Stimulated activated CD8-positive, alpha-beta memory T cell treated with anti-CD3 and anti-CD28 coated beads, Interleukin-7, amount 100 ng/mL, for 48 hours (primary cell): Measurements from ENCODE around the gene SYS1.

Experiments
- DNase-seq, 2 donors: peaks; one replicate each; pipeline ENCODE4 v3.0.0-alpha.2; 2020; ENCODE audit warnings: low read depth in 1 of 2; ENCODE audit errors: extremely low read depth in 1 of 2

The SYS1 gene

DNA sequence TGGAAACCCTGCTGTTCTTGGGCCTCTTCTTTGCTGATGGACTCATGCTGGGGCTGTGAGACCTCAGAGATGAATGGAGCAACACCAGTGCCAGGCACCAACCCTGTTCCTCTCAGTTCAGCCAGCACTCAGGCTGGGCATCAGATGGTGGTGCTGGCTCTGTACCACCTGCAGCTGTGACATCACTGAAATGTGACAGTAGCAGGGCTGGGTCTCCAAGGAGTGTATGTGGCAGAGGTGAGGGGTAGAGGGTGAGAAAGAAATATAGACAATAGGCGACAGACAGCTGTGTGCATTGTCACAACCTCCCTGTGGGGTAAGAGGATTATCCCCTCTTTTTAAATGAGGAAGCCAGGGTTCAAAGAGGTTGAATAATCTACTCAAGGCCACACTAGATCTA, 15.2 kb downstream of the SYS1 start, which contains the start of gene TP53TG5:
TP53TG5 (minus strand) TSS at position 135 of the 400 bp plus-strand sequence; CDS start at position 46, 89 bp downstream.
- no peak for DNase-seq

GRCh38 chr20:45387274-45387673, 24.3 kb downstream of the SYS1 start:
- DNase-seq = no peak

DNA sequence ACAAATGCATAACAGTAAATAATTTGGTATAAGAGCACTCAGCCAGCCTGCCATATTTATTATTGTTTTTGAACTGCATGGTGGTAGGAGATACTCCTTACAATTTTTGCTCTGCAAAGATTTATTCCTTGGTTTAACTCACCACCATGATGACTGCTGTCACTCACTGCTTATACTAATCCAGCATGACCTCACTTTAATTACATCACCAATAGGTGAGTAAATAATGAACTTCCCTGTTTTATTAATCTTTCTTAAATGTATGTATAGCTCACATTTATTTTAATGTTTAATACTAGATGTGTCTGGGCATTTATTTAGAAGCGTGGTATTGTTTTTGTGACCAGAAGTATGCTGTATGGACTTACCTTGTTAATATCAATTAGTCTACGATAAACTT, 28.0 kb downstream of the SYS1 start:
- DNase-seq = no peak

DNA sequence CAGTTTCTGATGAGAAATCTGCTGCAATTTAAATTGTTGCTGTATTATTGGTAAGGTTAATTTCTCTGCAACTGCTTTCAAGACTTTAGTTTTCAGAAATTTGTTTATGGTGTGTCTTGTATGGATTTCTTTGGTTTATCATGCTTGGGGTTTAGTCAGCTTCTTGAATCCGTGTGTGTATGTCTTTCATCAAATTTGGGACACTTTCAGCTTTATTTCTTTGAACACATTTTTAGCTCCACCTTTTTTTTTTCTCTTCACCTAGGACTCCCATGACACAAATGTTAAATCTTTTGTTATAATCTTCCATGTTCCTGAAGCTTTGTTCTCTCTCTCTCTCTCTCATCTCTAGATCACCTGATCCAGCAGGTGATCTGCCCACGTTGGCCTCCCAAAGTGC, 28.6 kb downstream of the SYS1 start:
- no peak for DNase-seq

DNA sequence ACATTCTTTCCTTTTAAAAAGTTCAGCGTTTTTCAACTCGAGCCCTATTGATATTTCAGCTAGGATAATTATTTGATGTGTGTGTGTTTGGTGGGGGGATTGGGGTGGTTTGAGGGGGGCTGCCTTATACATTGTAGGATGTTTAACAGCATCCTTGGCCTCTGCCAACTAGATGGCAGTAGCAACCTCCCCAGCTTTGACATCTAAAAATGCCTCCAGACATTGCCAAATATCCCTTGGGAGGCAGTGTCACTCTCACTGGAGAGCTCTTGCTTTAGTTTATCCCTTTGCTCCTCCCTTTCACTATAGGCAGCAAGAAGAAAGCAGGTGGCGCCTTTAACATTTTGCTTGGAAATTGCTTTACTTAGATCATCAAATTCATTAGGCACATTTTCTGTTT, 29.8 kb downstream of the SYS1 start:
- DNase-seq = no peak

DNA sequence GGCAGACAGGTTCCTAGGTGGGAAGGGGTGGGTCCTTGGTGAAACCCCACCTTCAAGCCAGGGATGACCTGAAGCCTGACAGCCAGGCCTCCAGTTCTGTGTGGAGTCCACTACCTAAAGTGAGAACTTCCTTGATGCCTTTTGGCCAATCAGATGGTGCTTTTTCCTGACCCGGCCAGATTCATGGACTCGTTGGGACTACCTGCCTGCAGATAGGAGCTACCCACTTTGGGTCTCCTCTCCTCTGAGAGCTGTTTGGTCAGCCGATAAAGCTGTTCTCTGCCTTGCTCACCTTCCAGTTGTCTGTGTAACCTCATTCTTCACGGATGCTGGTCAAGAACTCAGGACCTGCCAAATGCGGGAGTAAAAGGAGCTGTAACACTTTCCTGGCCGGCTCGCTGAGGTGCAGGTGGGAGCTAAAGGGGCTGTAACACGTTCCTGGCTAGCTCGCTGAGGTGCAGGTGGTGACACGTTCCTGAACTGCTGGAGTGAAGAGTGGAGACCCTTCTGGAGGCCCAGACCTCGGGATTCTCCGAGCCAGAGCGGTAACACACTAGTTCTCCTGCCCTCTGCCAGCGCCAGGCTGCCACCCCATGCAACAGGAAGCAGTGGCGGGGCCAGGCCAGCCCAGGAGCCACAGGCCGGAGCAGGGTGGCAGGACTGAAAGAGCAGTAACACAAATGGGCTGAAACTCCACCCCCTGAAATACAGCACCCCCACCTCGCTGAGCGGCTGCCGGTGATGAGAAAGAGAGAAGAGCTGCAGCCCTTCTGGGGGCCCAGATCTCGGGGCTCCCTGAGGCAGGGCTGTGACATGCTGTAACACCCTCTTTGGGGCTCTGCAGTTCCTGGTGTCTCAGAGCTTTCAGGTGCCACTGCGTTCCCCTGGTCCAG, 31.5 kb downstream of the SYS1 start:
- no peak for DNase-seq

GRCh38 chr20:45395114-45395415, 32.1 kb downstream of the SYS1 start:
- DNase-seq = no peak

GRCh38 chr20:45399018-45399417, 36.1 kb downstream of the SYS1 start:
- DNase-seq = no peak

DNA sequence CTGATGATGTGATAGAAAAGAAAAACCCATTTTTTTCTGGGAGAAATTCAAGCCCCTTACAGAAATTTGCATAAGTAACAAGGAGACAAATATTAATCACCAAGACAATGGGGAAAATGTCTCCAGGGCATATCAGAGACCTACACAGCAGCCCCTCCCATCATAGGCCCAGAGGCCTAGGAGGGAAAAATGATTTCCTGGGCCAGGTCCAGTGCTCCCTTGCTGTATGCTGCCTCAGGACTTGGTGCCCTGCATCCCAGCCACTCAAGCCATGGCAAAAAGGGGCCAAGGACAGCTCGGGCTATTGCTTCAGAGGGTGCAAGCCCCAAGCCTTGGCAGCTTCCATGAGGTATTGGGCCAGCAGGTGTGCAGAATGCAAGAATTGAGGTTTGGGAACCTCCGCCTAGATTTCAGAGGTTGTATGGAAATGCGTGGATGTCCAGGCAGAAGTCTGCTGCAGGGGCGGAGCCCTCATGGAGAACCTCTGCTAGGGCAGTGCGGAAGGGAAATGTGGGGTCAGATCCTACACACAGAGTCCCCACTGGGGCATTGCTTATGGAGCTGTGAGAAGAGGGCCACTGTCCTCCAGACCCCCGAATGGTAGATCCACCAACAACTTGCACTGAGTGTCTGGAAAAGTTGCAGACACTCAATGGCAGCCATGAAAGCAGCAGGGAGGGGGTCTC, 37.5 kb downstream of the SYS1 start:
- DNase-seq = no peak

DNA sequence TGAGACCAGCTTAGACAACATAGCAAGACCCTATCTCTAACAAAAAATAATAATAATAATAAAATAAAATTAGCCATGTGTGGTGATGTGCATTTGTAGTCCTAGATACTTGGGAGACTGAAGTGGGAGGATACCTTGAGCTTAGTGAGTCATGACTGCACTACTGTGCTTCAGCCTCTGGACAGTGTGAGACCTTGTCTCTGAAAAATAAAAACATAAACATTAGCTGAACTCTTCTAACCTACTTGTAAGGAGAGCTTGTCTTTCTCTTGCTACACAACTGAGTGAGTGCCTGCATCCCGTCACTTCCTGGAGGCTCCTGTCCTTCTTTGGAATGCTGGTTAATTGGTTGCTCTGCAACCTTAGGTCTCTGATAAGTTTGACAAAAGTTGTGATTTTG, 40.0 kb downstream of the SYS1 start:
- DNase-seq = no peak

DNA sequence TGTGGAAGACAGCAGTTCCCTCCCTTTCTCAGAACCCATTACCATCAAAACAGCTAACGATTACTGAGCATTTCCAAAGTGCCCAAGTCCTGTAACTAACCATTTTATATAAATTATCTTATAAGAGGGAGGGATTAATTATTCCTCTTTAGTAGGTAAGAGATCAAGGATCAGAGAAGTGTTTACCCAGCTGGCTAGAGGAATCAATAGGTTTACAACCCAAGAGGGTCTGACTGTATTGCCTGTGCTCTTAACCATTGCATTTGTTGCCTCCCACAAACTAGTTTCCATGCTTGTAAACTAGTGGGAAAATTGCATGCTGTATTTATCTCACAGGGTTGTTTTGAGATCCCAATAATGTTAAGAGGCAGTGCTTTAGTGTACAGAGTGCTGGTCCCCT, 41.5 kb downstream of the SYS1 start:
- DNase-seq = no peak

GRCh38 chr20:45405571-45406259, 42.8 kb downstream of the SYS1 start:
- DNase-seq = no peak

DNA sequence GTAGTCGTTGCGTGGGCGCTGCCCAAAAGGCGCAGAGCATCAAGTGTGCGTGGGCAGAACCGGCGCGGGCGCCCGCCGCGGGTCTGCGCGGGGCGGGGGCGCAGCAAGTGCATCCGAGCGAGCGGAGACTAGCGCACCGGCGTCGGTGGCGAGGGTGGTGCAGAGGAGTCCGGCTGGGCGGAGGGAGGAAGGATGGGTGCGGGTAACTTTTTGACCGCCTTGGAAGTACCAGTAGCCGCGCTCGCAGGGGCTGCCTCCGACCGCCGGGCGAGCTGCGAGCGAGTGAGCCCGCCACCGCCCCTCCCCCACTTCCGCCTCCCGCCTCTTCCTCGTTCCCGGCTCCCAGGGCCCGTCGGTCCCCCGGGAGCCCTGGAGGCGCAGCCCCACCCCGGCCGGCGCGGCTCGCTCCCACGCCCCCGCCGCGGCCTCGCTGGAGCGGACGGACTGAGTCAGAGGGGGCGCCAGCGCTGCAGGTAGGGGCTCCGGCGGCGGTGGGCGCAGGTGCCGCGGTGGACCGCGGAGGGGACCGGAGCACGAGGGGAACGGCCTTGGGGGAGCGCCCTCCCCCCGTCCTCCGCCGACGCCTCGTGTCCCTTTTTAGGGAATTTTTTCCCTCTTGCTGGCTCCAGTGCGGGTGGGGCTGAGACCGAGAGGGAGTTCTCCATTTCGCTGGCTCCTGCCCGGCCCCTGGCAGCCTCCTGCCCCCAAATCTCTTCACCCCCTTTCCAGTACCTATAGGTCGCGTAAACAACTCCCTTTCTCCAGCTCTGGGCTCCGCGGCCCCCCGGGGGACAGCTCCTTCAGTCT, 43.5 kb downstream of the SYS1 start:
- DNase-seq = no peak

DNA sequence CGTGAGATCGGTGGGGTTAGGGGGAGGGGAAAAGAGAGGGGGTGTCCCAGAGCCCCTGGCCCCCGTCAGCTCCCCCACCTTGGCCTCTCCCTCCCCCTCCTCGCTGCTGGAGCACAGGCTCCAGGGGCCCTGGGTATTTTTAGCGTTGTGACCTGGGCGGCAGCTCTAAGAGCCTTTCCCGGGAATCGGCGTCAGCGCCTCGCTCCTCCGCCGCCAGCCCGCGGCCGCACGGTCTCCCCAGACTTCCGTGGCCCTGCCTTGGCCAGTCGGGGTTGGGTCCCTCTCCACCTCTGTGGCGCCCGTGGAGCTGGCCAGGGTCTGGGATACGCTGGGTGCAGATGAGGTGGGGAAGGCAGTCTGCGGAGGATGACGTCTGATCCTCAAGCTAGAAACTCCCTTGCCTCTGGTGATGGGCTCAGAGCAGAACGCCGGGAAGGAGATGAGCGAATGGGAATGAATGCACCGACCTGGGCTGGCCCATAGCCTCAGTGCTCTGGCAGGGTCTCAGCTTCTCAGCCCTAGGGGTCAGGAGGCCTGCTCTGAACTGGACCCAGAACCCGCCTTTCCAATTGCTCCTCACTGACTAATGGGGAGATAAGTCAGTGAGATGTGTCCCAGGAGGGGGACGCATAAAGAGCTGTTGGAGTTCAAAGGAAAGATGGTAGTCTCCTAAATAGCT, 44.2 kb downstream of the SYS1 start:
- no peak for DNase-seq

GRCh38 chr20:45407783-45408645, 45.1 kb downstream of the SYS1 start, which contains the start of gene DBNDD2:
DBNDD2 (plus strand) TSS chr20:45408289; CDS start chr20:45408468, 179 bp downstream.
- DNase-seq = no peak

- no peak for DNase-seq
Observed at GRCh38 chr20:45408646-45409213, 45.8 kb downstream of the SYS1 start.

GRCh38 chr20:45409521-45410272, 46.7 kb downstream of the SYS1 start:
- no peak for DNase-seq

DNA sequence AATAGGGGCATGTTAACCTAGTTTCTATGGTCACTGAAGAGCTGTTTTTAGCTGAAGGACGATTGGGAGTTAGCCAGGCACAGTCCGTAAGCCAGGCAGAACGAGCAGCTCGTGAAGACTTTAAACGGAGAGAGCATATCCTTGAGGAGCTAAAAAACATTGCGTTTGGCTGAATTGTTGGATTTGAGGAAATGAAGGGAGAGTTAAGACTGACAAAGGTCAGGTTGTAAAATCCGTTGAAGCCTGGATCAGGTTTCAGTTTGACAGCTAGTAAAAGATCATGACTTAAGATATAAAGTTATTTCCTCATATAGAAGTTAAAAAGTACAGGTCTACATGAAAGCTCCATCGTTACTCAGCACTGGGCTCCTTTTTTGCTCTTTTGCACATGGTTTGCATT, 47.9 kb downstream of the SYS1 start:
- DNase-seq = no peak
